T-helper 1 cell treated with Interleukin-12 subunit alpha and Interleukin-12 subunit beta and Interleukin-4 antibody, amounts not matched to agents 30 ng/mL and 1 ng/mL, for 36 hours (primary cell): Measurements from ENCODE around the gene PXMP2. TPM values are rescaled to one million over a fixed set of nuclear protein-coding genes. Genes with fewer than 3 reads are reported as not detected.

Experiments used
- intact Hi-C: fragments of 100-400 bp; cut with micrococcal nuclease; formaldehyde crosslinking; loops from one replicate; pipeline ENCODE4 v1.15.1; 2024
- total RNA-seq: library from RNA; stranded (reverse); gene quantifications from 2 replicates; pipeline ENCODE4 v1.2.3, GENCODE V29; 2022

PXMP2 gene
- total RNA-seq, 1 donor from 2014 or later: 22.1 TPM

DNA sequence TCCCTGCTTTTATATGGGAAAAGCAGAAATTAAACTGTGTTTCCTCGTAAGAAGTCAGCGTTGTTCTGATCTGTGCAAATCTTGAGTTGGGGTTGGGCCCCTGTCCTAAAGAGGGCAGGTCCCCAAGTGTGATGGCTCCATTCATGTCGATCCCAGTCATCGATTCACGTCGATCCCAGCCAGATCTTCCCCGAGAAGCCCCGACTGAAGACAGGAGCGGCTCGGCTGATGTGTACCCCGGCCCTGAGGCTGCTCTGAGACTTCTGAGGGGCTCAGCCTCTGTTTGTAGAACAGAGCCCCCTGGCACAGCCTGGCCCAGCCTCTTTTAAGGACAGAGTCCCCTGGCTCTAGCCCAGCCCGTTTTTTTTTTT, 32.6 kb downstream of the PXMP2 start:
- intact Hi-C loops: no loop called here

DNA sequence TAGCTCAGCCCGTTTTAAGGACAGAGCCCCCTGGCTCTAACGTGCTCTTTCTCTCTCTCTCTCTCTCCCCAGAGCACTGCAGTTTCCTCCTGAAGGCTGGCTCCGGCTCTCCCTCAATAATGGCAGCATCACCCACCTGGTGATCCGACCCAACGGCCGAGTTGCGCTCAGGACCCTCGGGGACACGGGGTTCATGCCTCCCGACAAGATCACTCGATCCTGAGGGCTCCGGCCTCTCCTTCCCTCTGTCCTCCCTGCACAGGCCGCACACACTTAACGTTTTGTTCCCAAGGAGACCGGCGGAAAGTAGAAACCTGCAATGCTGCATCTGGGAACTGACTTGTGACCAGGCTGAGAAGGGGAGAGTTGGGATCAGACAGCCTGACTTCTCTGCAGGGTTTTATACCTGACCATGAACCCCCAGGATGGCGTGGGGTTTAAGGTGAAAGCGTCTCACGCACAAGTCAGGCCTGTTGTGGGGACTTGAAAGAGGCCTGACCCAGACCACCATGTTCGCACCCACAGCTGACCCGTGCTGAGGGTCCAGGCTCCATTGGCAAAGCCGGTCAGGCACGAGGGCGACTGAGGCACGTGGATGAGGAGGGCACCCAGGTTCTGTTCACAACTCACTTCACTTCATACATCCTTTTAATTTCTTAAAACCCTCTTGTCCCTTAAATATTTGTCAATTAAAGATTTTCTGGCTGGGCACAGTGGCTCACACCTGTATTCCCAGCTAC, 33.4 kb downstream of the PXMP2 start:
- intact Hi-C loops: no loop called here

DNA sequence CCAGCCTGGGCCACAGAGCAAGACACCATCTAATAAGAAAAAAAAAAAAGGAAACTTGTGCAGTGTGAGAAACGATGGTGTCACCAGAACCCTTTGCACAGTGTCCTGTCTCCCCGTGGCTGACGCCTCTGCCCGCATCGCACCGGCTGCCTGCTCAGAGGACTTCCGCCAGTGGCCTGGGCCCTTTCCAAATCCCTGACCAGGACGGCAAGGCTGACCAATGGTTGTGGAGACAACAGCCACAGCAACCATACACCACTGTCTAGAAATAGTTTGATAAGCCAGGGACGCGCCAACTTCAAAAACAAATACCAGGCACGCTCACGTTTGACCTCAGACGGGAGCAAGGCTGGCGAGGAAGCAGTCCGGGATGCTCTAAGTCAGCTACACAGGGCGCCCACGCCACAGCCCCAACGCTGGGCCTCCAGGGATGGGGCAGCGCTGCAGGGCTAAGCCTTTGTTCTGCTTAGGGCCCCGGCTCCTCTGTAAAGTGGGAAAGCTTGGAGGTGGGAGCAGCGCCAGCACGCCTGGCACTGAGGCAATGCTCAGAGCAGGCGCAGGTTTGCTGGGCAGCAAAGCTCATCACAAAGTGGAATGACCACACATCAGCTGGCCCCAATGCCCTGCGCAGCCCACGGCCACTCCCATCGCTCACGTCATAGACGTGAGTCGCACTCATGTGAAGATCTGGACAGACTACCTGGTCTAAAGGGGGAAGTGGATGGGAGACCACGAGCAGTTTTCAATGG, 35.8 kb downstream of the PXMP2 start:
- intact Hi-C loops: no loop called here

DNA sequence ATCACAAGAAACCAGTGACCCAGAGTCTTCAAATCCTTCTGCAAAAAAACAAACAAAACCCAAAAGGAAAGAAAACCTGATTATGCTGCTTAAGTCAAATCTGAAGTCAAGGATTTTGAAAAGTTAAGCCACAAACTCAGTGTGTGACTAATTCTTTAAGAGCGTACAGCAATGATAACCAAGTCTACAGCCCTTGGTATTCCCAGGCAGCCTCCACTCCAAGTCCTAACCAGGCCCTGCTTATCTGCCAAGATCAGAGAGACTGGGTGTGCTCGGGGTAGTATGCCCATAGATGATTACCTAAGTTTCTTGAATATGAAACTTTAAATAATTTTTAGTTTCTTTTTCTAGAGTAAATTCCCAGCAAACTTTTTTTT, 36.4 kb downstream of the PXMP2 start:
- intact Hi-C loops: no loop called here

DNA sequence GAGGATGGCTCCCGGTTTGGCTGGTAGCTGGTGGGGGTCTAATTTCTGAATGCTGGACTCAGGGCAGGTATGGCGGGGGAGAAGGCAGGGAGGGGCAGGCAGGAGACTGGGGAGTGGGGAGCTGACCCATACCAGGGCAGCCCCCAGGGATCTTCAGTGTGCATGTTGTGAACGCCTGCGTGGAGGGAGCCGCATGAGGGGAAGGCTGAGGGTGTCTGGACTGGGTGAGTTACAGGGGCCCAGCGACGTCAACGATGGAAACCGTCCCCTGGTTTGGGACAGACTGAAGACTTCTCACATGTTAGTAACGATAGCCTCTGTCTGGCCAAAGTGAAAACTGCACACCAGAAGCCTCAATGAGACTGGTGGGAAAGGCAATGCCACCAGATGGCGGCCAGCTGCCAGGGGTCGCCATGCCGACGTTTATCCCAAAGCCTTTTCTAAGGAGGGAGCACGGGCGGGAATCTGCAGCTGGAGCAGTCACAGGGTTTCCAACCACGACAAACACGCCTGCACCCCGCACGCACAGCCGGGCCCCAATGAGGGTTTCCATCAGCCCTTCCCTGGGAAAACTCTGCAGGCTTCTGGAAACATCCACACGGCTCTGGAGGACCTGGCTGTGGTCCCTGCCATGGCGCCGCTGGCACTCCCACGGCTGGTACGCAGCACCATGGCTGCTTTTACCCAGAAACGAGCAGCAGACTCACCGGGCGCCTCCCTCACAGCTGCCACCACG, 37.3 kb downstream of the PXMP2 start:
- intact Hi-C loops: no loop called here

DNA sequence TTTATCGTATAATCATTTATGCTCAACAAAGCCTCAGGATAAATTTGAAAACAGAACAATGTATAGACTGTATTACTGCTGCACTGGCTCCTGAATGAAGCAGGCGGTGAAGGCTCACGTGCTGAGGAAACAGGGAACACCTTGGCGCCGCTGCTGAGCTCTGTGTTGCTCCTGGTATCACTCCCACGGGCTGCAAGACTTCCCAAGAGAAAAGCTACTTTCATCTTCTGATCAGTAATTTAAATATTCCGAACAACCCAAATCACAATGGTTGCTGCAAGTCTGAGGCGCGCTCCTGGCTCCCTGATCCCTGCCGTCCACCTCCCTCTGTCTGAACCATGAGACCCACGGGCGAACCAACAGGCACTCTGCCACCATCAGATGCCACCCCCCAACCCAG, 39.0 kb downstream of the PXMP2 start:
- intact Hi-C loops: no loop called here

DNA sequence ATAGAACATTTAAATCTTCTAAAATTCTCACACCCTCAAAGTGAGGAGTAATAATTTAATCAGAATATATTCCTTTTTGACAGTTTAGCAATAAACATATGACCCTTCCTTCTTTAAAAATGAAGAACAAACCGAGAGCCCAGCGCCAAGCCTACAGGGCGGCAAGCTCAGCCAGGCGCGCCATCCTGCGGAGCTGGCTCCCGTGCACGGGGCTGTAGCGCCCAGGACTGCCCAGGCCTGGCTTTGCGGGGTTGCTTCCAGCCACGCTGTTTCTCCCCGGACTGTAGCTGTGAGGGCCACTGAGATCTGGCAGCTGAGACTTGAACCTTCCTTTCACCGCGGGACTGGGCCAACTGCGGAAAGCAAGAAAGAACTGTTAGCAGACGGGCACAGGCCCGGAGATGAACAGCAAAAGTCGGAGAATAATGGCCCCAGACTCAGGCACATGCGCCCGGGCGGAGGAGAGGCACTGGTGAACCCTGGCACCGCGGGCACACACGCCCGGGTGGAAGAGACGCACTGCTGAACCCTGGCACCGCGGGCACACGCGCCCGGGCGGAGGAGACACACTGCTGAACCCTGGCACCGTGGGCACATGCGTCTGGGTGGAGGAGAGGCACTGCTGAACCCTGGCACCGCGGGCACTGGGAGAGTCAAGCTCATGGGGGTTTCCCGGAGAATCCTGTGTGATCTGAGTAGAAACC, 39.9 kb downstream of the PXMP2 start:
- intact Hi-C loops: no loop called here

DNA sequence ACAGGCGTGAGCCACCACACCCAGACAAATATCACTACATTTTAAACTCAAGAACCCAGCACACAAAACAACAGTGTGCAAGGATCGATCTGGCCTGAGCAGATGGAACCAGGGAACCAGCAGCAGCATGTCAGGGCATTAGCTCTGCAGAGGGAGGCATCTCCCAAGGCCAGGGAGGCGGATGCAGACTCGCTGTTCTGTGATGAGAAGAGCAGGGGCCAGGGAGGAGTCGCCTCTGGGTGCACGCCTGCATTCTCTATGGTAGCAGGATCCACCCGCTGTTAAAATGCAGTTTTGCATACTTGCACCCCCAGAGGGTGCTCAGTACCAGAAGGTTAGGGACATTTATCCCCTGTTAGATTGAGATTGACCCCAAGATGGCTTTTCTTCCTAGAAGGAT, 41.1 kb downstream of the PXMP2 start:
- intact Hi-C loops: no loop called here

DNA sequence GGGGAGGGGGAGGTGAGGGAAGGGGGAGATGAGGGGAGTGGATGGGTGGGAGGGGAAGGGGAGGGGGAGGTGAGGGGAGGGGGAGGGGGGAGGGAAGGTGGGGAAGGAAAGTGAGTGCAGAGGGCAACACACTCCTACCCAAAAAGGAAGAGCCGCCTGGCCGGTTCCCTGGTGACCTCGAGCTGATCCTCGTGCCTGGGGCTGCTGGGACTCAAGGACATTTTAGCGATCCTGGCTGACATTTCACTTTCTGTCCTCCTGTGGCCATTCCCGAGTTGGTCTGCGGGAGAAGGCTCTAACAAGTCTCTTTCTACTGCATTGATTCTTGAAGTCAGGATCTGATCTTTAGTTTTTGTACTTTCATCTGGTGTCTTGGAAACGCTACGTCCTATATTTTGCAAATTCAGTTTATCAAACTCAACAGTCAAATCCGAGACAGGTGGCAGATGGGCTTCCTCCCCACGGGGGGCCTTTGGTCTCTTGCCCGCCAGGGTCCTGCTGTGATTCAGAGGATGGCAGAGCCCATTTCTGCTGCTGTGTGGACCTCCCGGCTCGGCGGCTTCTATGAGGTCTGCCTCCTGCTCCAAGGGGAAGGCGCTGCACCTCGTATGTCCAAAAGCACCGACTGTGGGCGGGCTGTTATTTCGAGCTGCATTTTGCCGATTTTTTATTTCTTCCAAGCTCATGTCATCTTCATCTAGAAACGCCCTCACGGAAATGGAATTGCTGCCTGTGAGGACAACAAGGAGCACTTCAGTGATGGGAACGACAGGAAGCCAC, 42.3 kb downstream of the PXMP2 start:
- intact Hi-C loops: no loop called here

DNA sequence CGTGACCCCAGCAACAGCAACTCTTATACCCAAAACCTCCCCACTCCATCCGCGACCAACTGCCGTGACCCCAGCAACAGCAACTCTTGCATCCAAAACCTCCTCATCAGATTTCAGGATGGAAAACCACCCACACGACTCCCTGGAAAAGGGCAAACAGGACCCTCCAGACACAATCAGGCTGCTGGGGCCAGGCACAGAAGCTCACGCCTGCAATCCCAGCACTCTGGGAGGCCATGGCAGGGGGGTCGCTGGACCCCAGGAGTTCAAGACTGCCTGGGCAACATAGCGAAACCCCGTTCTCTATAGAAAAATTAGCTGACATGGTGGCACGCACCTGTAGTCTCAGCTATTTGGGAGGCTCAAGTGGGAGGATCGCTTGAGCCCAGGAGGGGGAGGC, 43.0 kb downstream of the PXMP2 start:
- intact Hi-C loops: no loop called here

DNA sequence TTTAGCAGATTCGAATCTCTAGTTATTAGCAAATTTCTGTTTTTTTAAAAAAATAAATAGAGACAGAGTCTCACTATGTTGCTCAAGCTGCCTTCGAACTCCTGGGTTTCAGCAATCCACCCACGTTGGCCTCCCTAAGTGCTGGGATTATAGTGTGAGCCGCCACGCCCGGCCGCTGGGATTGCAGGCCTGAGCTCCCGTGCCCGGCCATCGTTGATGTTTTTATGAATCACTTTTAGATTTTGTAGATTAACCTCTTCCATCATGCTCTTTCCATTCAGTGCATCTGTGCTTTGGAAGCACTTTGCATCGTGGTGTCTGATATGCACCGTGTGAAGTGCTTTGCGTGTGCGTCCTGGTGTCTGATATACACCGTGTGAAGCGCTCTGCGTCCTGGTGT, 44.2 kb downstream of the PXMP2 start:
- intact Hi-C loops: no loop called here

DNA sequence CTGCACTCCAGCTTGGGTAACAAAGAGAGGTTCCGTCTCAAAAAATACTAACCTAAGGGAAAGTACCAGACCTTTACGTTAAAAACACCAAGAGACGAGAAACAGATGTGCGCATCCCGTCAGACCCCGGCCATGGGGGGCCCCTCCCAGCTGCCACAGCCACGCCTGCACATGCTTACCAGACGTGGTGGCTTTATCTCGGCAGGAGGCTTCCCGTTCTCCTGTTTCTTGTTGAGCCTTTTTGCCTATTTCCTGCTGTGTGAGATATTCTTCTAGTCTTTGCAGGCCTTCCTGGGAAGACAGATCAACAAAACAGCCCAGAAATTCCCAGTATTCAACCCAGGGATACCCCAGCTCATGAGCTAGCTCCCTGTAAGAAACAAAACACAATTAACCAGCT, 46.8 kb downstream of the PXMP2 start:
- intact Hi-C loops: no loop called here

DNA sequence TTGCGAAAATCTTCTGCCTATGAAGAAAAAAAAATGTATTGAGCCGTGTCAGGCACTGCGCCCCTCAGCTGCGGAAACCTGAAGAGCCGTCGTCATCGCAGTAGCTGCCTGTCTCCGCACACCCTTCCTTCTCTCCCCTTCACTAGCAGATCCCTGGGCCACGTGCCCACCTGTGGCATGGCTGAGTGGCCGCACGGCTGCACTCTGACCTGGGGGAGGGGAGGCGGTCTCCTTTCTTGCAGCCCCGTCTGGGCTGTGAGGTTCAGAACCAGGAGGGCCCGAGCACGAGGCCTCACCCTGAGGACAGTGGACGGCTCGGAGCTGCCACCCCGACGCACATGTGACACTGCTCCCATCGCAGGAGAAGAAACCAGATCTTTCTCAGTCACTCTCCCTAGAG, 48.1 kb downstream of the PXMP2 start:
- intact Hi-C loops: no loop called here

DNA sequence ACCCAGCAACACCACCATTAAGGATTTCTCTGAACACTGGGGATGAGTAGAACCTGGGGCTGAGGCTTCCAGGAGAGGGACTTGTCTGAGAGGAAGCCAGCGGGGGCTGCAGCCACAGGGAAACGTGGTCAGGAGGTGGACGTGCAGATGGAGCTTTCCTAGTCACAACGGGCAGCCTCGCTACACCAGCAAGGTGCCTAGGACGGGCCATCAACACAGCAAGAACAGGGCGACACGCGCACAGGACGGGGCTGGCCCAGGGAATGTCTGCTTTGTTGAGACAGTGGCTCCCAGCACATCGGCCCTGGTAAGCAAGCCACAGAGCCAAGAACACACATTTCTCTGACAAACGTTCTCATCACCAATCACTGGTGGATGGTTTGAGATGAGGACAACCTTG, 49.0 kb downstream of the PXMP2 start:
- intact Hi-C loops: no loop called here

DNA sequence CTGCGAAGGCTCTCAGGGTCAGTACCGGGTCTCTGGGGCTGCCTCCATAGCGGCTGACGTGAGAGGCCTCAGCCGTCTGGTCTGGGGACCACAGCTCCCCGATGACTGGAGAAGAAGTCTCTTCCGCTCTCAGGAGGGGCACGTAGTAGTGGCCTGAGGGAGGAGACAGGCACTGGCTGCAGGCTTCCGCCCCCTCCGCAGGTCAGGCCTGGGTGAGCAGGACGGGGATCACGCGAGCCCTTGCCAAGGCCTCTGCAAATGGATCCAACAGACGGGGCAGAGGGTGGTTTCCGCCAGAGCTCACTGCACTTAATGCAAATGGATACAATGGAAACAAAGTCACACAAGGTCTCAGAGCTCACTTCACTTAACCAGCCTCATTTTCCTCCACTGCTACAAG, 49.5 kb downstream of the PXMP2 start:
- intact Hi-C loops: no loop called here

DNA sequence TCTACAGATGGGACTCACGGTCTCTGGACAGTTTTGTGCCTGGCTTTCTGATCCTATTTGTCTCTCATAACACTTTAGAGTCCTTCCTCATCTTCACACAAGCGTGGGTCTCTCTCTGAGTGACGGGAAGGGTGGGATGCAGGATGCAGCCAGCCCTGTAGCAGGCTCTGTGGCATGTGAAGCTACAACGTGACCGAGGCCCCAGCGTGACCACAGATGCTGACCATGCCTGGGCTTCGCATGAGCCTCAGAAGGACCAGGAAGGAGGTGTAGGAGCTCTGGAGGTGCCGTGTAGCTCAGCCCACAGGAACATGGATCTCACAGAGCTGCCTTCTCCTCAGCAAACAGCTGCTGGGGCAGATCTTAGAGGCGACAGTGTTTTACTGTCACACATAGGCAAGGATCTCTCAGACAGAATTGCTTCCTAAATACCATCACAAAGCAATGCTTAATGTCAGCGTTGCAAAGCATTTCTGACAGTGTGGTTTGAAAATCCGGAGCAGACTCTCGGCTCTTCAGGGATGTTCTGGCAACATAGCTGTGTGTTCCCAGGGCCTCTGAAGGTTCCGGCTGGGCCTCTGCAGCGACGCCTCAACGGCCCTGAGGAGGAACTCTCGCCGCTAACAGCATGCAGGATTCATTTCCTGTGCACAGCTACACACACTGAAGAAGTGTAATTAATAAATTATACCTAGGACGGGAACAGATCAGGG, 52.4 kb downstream of the PXMP2 start:
- intact Hi-C loops: no loop called here

DNA sequence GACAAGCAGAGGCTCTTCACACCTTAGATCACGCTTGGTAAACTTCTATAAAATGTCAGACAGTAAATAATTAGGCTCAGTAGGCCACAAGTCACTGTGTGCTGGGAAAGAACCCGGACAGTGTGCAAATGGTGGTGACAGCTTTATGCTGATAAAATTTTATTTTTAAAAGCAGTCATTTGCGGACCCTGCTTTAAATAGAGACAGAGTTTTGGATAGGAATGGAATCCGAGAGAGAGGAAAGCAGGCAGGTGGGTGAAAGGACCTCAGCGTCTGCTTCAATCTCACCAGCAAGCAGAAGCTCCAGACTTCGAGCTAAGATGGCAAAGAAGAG, 52.9 kb downstream of the PXMP2 start:
- intact Hi-C loops: no loop called here

DNA sequence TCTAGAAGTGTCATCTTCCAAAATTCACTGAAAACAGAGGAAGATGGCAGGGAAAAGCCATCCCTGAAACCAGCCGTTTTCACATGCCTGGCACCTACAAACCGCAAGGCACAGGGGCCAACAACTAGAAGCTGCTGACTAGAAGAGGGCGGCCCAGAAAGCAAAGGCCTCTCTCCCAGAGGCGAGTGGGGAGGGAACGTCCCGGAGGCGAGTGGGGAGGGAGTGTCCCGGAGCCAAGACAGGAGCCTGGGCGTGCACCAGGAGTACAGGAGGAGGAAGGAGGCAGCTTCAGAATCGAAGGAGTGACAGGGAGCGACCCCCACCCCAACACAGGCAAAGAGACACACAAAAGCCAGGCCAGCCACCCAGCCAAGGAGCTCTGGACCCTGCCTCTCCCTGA, 53.3 kb downstream of the PXMP2 start:
- intact Hi-C loops: no loop called here

DNA sequence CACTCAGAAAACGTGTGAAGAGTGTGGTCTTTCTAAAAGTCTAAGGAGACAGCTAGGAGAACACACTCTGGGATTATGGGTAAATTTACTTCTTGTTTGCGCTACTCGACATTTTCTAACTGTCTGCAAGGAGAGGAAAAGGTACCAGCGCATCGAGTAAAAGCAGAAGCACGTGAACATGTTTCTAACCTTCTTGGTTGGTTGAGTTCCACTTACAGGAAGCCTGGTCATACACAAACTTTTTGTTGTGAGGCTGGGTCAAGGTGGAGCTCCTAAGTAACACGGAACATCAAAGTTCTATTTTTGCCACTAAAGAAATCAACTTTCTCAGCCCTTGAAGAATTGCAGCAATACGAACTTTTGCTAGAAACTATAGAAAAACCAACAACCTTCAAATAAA, 54.2 kb downstream of the PXMP2 start:
- intact Hi-C loops: no loop called here

DNA sequence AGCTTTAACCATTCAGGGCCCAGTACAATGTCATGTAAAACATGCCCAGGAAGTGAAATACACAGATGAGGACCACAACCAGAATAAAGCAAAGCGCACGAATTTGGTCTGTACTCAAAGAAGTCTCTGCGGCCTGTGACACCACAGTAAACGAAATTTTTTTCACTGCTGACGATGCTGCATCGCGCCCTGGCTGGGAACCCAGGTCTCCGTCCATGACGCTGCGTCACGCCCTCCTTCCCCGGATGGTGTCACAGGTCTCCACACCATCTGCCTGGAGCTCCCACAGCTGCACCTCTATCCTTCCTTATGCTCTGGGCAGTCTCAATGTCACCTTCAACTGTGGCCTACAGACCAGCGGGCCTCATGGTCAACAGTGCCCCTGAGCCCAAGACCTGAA, 56.4 kb downstream of the PXMP2 start:
- intact Hi-C loops: no loop called here

DNA sequence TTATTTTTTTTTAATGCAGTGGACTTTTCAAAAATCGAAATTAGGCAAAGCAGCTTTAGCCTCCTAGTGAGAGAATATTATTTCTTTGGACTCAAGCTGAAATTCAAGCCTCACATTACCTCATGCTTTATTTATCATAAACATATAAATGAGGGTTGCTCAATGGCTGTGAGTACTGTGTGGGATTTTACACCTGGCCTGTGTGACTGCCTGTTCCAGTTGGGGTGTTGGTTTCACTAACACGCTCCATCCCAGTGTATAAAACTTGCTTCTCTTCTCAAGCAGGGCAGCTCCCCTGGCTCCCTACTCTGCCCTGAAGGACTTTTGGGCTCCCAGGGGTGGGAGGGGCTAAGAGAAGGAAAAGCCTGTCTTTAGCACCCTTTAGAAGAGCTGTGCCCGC, 59.2 kb downstream of the PXMP2 start:
- intact Hi-C loops: no loop called here
